Endothelial cell of umbilical vein (primary cell): Measurements from ENCODE around the gene CFLAR. TPM values are rescaled to one million over a fixed set of nuclear protein-coding genes. Genes with fewer than 3 reads are reported as not detected.
"Not testable (repeated sequence)": the region's sequence is repeated elsewhere in the genome, so short reads cannot be mapped to it uniquely, and the experiment has no call there.

Experiments
- BruUV-seq: library from RNA; stranded (reverse); fragments of 400-500 nt; replicated peaks from 2 replicates; lab custom pipeline; 2021; lab: Mats Ljungman, UMichigan
- CTCF ChIA-PET: fragments of 300-600, 350-600 bp; sonication (Branson Sonifier 250); formaldehyde crosslinking; loops from one replicate; lab custom pipeline; 2021; ENCODE audit warnings: antibody characterized with exemption, inconsistent platforms; lab: Charles Lee
- POLR2A ChIA-PET: fragments of 300-600, 350-600 bp; sonication (Branson Sonifier 250); formaldehyde crosslinking; loops from one replicate; lab custom pipeline; 2021; ENCODE audit warnings: antibody characterized with exemption, inconsistent platforms; lab: Charles Lee
- DNase-seq: peaks from one replicate; pipeline ENCODE4 v3.0.0-alpha.2; 2011; ENCODE audit warnings: low read depth, low spot score
- FAIRE-seq: peaks from 2 replicates; lab custom pipeline; 2011; peaks lifted over from hg19 to GRCh38; lab: Jason Lieb, UNC
- H2AFZ ChIP-seq: 2 replicates; pipeline ENCODE4 v1.6.0; 2012; ENCODE audit warnings: low read depth, low read length, control low read depth, inconsistent platforms
- H3K27ac ChIP-seq: 2 replicates; pipeline ENCODE4 v1.5.1; 2011; ENCODE audit warnings: low read depth, mild to moderate bottlenecking, control low read depth, low read length, moderate library complexity; ENCODE audit not compliant: insufficient read depth
- H3K27me3 ChIP-seq, 2 experiments: 2 replicates each; pipeline versions ENCODE4 v1.6.0 to v1.6.1; 2011; ENCODE audit warnings: low read length in 2 of 2, mixed read lengths in 1 of 2; ENCODE audit not compliant: control insufficient read depth in 2 of 2, insufficient read depth in 2 of 2
- H3K36me3 ChIP-seq, 2 experiments: 2 replicates in 1 of 2; 3 replicates in 1 of 2; pipeline ENCODE4 v1.5.1; 2011; ENCODE audit warnings: low read length in 2 of 2, mild to moderate bottlenecking in 1 of 2, moderate library complexity in 1 of 2; ENCODE audit not compliant: control insufficient read depth in 2 of 2, insufficient read depth in 2 of 2; ENCODE audit errors: extremely low read depth in 1 of 2
- H3K4me1 ChIP-seq: 3 replicates; pipeline ENCODE4 v1.5.1; 2011; ENCODE audit warnings: mild to moderate bottlenecking, low read length; ENCODE audit not compliant: control insufficient read depth, insufficient read depth; ENCODE audit errors: extremely low read depth
- H3K4me2 ChIP-seq: 2 replicates; pipeline ENCODE4 v1.6.1; 2011; ENCODE audit warnings: low read length, control low read depth, mixed read lengths; ENCODE audit not compliant: insufficient read depth
- H3K4me3 ChIP-seq, 3 experiments: fragments of 200-600 bp in 1 of 3; sonication (generic), shearing (Covaris generic) in 1 of 3; replicated peaks in 1 of 3; 2 replicates each; pipeline ENCODE4 v1.5.1; 2011 to 2016; ENCODE audit warnings: control low read depth in 3 of 3, low read length in 3 of 3, mild to moderate bottlenecking in 2 of 3, inconsistent platforms in 1 of 3, low read depth in 1 of 3, moderate library complexity in 1 of 3; ENCODE audit not compliant: insufficient read depth in 1 of 3
- H3K79me2 ChIP-seq: 2 replicates; pipeline ENCODE4 v1.6.0; 2012; ENCODE audit warnings: low read length, inconsistent platforms; ENCODE audit not compliant: control insufficient read depth, insufficient read depth
- H3K9ac ChIP-seq: replicated peaks from 2 replicates; pipeline ENCODE3; 2011; ENCODE audit warnings: low read length, control low read depth; ENCODE audit not compliant: insufficient read depth; ENCODE audit errors: extremely low read depth
- H3K9me1 ChIP-seq: replicated peaks from 3 replicates; pipeline ENCODE4 v1.6.0; 2011; ENCODE audit warnings: mild to moderate bottlenecking, low read length; ENCODE audit not compliant: control insufficient read depth, insufficient read depth; ENCODE audit errors: extremely low read depth
- H3K9me3 ChIP-seq: replicated peaks from 2 replicates; pipeline ENCODE4 v1.5.1; 2012; ENCODE audit warnings: low read length, inconsistent platforms; ENCODE audit not compliant: control insufficient read depth, insufficient read depth
- H4K20me1 ChIP-seq: replicated peaks from 2 replicates; pipeline ENCODE3; 2011; ENCODE audit warnings: mild to moderate bottlenecking, low read length; ENCODE audit not compliant: control insufficient read depth, insufficient read depth; ENCODE audit errors: extremely low read depth
- EZH2 ChIP-seq: IDR thresholded peaks from 2 replicates; pipeline ENCODE4 v1.6.1; 2012; ENCODE audit warnings: borderline replicate concordance, low read depth, mild to moderate bottlenecking, moderate library complexity, low read length, inconsistent platforms; ENCODE audit not compliant: severe bottlenecking
- MAX ChIP-seq: IDR thresholded peaks from 2 replicates; pipeline ENCODE4 v1.6.1; 2011; ENCODE audit not compliant: insufficient read depth, insufficient read length
- MYC ChIP-seq: IDR thresholded peaks from one replicate; pipeline ENCODE4 v1.6.1; 2011; ENCODE audit warnings: mild to moderate bottlenecking, low read depth, low read length
- dilution Hi-C: fragments of 300-500 bp; cut with MboI; formaldehyde crosslinking; loops from one replicate; pipeline ENCODE4 v1.15.0; 2019; ENCODE audit warnings: low sequenced_read_pairs; ENCODE audit not compliant: extremely low pct_ligation_motif_present
- intact Hi-C: fragments of 100-400 bp; cut with micrococcal nuclease; formaldehyde crosslinking; loops from one replicate; pipeline ENCODE4 v1.10.0; 2022
- polyA plus RNA-seq, 4 experiments: library from polyadenylated mRNA; depleted of rRNA in 3 of 4; stranded (reverse) in 3 of 4; unstranded in 1 of 4; fragments of >200 nt; gene quantifications; 2 replicates each; pipeline versions ENCODE4 v1.2.1 to v1.2.3, GENCODE V29; 2011 to 2012; ENCODE audit warnings: missing spikeins in 1 of 4
- total RNA-seq: library from RNA; stranded (reverse); gene quantifications from 2 replicates; pipeline ENCODE4 v1.2.3, GENCODE V29; 2021

Gene CFLAR
- total and polyA plus RNA-seq, 2 donors (not counting 3 experiments of a cell fraction or from before 2014, with no cell fraction given): 104 to 260 TPM

- Histone ChIP-seq H2AFZ (no peak overlapping the region), H3K36me3 (peaks cover 35 to 36% of the 10 kb centered on the region in 2 experiments), H3K9ac (no peak overlapping the region), H3K4me3 (no peak overlapping the region), H3K4me1 (peaks cover 26% of the 10 kb centered on the region), H3K79me2 (peaks cover 66% of the 10 kb centered on the region), H3K27ac (no peak overlapping the region), H4K20me1 (no peaks in the 10 kb centered on the region), H3K27me3 (no peaks in the 10 kb centered on the region), H3K4me2 (no peak overlapping the region), H3K9me1 (no peaks in the 10 kb centered on the region), H3K9me3 (no peaks in the 10 kb centered on the region)
- dilution Hi-C loops (no loop called here), intact Hi-C loops (no loop called here)
- no TSS peak for BruUV-seq
- ChIA-PET CTCF (interaction anchor here (2.3 kb wide), 1 partner anchor 21 kb away, joined by 9 read pairs; no protein-coding TSS in a partner anchor), POLR2A (no interaction called here)
- no peak for FAIRE-seq
- TF ChIP-seq MAX (no peak), MYC (no peak), EZH2 (no peak)
- no peak for DNase-seq
Measured at GRCh38 chr2:201138401-201138970, 22.5 kb downstream of the CFLAR start.

- H3K9me1 ChIP-seq, FAIRE-seq, intact Hi-C loops, H3K27me3 ChIP-seq, BruUV-seq, H4K20me1 ChIP-seq, H2AFZ ChIP-seq, CTCF ChIA-PET, H3K27ac ChIP-seq, H3K9me3 ChIP-seq, POLR2A ChIA-PET, dilution Hi-C loops, DNase-seq, H3K4me3 ChIP-seq, H3K4me2 ChIP-seq, H3K9ac ChIP-seq: not testable (repeated sequence)
- Histone ChIP-seq H3K36me3 (peaks cover 35 to 36% of the 10 kb centered on the region in 2 experiments), H3K4me1 (peaks cover 25% of the 10 kb centered on the region), H3K79me2 (peaks cover 64% of the 10 kb centered on the region)
Measured at GRCh38 chr2:201138986-201139781, 23.2 kb downstream of the CFLAR start.
